Uterus (tissue), 4 donors: Measurements from ENCODE around the gene SLC25A17. TPM values are rescaled to one million over a fixed set of nuclear protein-coding genes. Genes with fewer than 3 reads are reported as not detected.

ENCODE experiments used
- DNase-seq, 2 donors: peaks; one replicate each; pipeline ENCODE4 v3.0.0-alpha.2; 2019 to 2020
- H3K27ac ChIP-seq, 2 donors: fragments of 200-600 bp; sonication (generic); 1 replicate in 1 of 2; 2 replicates in 1 of 2; pipeline ENCODE4 v1.5.1; 2016 to 2018
- H3K27me3 ChIP-seq, 2 donors: fragments of 200-600 bp; sonication (generic); one replicate each; pipeline ENCODE4 v1.5.1; 2018 to 2019; ENCODE audit warnings: control low read depth in 1 of 2
- H3K36me3 ChIP-seq, 2 donors: fragments of 200-600 bp; sonication (generic); one replicate each; pipeline ENCODE4 v1.5.1; 2019; ENCODE audit warnings: control low read depth in 1 of 2
- H3K4me1 ChIP-seq, 2 donors: fragments of 200-600 bp; sonication (generic); one replicate each; pipeline ENCODE4 v1.5.1; 2018 to 2019; ENCODE audit warnings: control low read depth in 1 of 2
- H3K4me3 ChIP-seq, 2 donors: fragments of 200-600 bp; sonication (generic); 1 replicate in 1 of 2; 2 replicates in 1 of 2; pipeline ENCODE4 v1.5.1; 2018 to 2019; ENCODE audit warnings: mild to moderate bottlenecking in 1 of 2
- H3K9me3 ChIP-seq, 2 donors: fragments of 200-600 bp; sonication (generic); one replicate each; pipeline ENCODE4 v1.5.1; 2019; ENCODE audit warnings: control low read depth in 1 of 2
- CTCF ChIP-seq, 4 experiments: fragments of 200-600 bp in 2 of 4; fragments of 450-650 bp in 2 of 4; sonication (generic) in 2 of 4; IDR thresholded peaks; one replicate each; pipeline ENCODE4 v1.5.1; 2016 to 2019; ENCODE audit warnings: antibody characterized with exemption in 4 of 4, mild to moderate bottlenecking in 2 of 4, moderate library complexity in 1 of 4
- POLR2A ChIP-seq, 2 donors: fragments of 450-650 bp; IDR thresholded peaks; one replicate each; pipeline ENCODE4 v1.6.1; 2016; ENCODE audit warnings: antibody characterized with exemption in 2 of 2, mild to moderate bottlenecking in 1 of 2, moderate library complexity in 1 of 2
- intact Hi-C: fragments of 100-400 bp; cut with DNase I; formaldehyde crosslinking; loops from one replicate; pipeline ENCODE4 v1.15.1; 2023; ENCODE audit warnings: low total_unique reads
- total RNA-seq, 4 donors: library from RNA; depleted of rRNA in 3 of 4; stranded (reverse); fragments of >200 nt in 3 of 4; gene quantifications; one replicate each; pipeline versions ENCODE4 v1.1.0 to v1.2.4, GENCODE V29; 2014 to 2023
- donor health status: DM: yes; HTN: yes; CAD: no.

SLC25A17 gene
- total RNA-seq, 4 donors from 2014 or later: 12.6 to 34.5 (median 20.7) TPM

- no peaks in the 10 kb centered on the region for H3K4me1 ChIP-seq
- peak overlapping the region; percentile 85 to 99 for H3K4me3 ChIP-seq
- intact Hi-C loops: no loop called here
- no peak for TF ChIP-seq POLR2A (IDR thresholded peaks at IDR 0.05)
- TF ChIP-seq CTCF (IDR thresholded peaks at IDR 0.05): no peak
- peak overlapping the region; percentile 96 to 99 for H3K27ac ChIP-seq
- H3K27me3 ChIP-seq: no peaks in the 10 kb centered on the region
- H3K36me3 ChIP-seq: no peaks in the 10 kb centered on the region
- no peaks in the 10 kb centered on the region for H3K9me3 ChIP-seq
- no peak for DNase-seq
These were observed 38.2 kb upstream of the SLC25A17 start for GRCh38 chr22:40857309-40857855.

- Histone ChIP-seq H3K27ac (peak within 1 kb of the TSS; percentile 96 to 99), H3K4me3 (peak within 1 kb of the TSS; percentile 85 to 99), H3K36me3 (no peaks in the 10 kb centered on the region), H3K27me3 (no peaks in the 10 kb centered on the region), H3K9me3 (no peaks in the 10 kb centered on the region), H3K4me1 (no peaks in the 10 kb centered on the region)
- DNase-seq: peak; percentile 98
- intact Hi-C loops: no loop called here
- TF ChIP-seq CTCF (IDR thresholded peaks at IDR 0.05): peak in 3 of 4 experiments; percentile 14 to 39 (median 23)
- peak; percentile 79 to 87 for TF ChIP-seq POLR2A (IDR thresholded peaks at IDR 0.05)
These were observed 37.6 kb upstream of the SLC25A17 start, which contains the start of the genes ST13 and XPNPEP3 for GRCh38 chr22:40856513-40857308. ST13 (minus strand) TSS chr22:40856639; CDS start chr22:40856540, 99 bp downstream. XPNPEP3 (plus strand) TSS chr22:40857148; CDS start chr22:40857182, 34 bp downstream.

GRCh38 chr22:40855979-40856512 lies 36.9 kb upstream of the SLC25A17 start:
- Histone ChIP-seq H3K36me3 (no peaks in the 10 kb centered on the region), H3K4me1 (no peaks in the 10 kb centered on the region), H3K9me3 (no peaks in the 10 kb centered on the region), H3K27ac (peak overlapping the region; percentile 96 to 99), H3K27me3 (no peaks in the 10 kb centered on the region), H3K4me3 (peak overlapping the region; percentile 85 to 99)
- no peak for DNase-seq
- intact Hi-C loops: no loop called here
- TF ChIP-seq CTCF (IDR thresholded peaks at IDR 0.05): no peak
- TF ChIP-seq POLR2A (IDR thresholded peaks at IDR 0.05): no peak

- TF ChIP-seq POLR2A (IDR thresholded peaks at IDR 0.05) (no peak), CTCF (IDR thresholded peaks at IDR 0.05) (no peak)
- H3K27me3 ChIP-seq: no peaks in the 10 kb centered on the region
- intact Hi-C loops: no loop called here
- H3K4me3 ChIP-seq: peak overlapping the region; percentile 85 to 99
- peak overlapping the region; percentile 96 to 99 for H3K27ac ChIP-seq
- DNase-seq: peak; percentile 26 to 30
- no peaks in the 10 kb centered on the region for H3K4me1 ChIP-seq
- no peaks in the 10 kb centered on the region for H3K9me3 ChIP-seq
- no peaks in the 10 kb centered on the region for H3K36me3 ChIP-seq
These were observed 36.2 kb upstream of the SLC25A17 start for GRCh38 chr22:40855071-40855978.
